T-helper 1 cell treated with Interleukin-12 subunit alpha and Interleukin-12 subunit beta and Interleukin-4 antibody, amounts not matched to agents 30 μg/mL and 1 μg/mL, for 36 hours (primary cell): ENCODE data around the gene UBALD2.
"Not testable (repeated sequence)": the region's sequence is repeated elsewhere in the genome, so short reads cannot be mapped to it uniquely, and the experiment has no call there.

Source experiments
- H3K27ac Mint-ChIP-seq: one replicate; pipeline ENCODE4 v1.8.0; 2021; ENCODE audit warnings: mild to moderate bottlenecking, mixed read lengths
- H3K27me3 Mint-ChIP-seq: one replicate; pipeline ENCODE4 v1.8.0; 2021; ENCODE audit warnings: low read depth, mixed read lengths
- H3K36me3 Mint-ChIP-seq: one replicate; pipeline ENCODE4 v1.8.0; 2021; ENCODE audit warnings: low read depth, mixed read lengths
- H3K4me1 Mint-ChIP-seq: one replicate; pipeline ENCODE4 v1.8.0; 2021; ENCODE audit warnings: low read depth, mixed read lengths
- H3K4me3 Mint-ChIP-seq: one replicate; pipeline ENCODE4 v1.8.0; 2021; ENCODE audit warnings: mild to moderate bottlenecking, moderate library complexity, mixed read lengths
- H3K9me3 Mint-ChIP-seq: one replicate; pipeline ENCODE4 v1.8.0; 2021; ENCODE audit warnings: mixed read lengths

UBALD2 gene

GRCh38 chr17:76264755-76265623, at the start of gene UBALD2:
Gene UBALD2, plus strand, starts transcription at chr17:76265348. Its CDS starts 158 bp downstream, at chr17:76265506.
- Mint-ChIP-seq H3K27me3 (no peaks in the 10 kb centered on the region), H3K4me3 (peak within 1 kb of the TSS; percentile 94), H3K27ac (peak within 1 kb of the TSS; percentile 98), H3K9me3 (no peaks in the 10 kb centered on the region), H3K4me1 (peaks cover 52% of the 10 kb centered on the region), H3K36me3 (peaks cover 32% of the 10 kb centered on the region)

GRCh38 chr17:76217081-76217480, 48.1 kb upstream of the UBALD2 start:
- H3K4me1 Mint-ChIP-seq, result peaks cover 41% of the 10 kb centered on the region
- H3K4me3 Mint-ChIP-seq, result no peak overlapping the region
- H3K9me3 Mint-ChIP-seq, result no peaks in the 10 kb centered on the region
- H3K27ac Mint-ChIP-seq, result no peak overlapping the region
- H3K27me3 Mint-ChIP-seq, result no peaks in the 10 kb centered on the region
- H3K36me3 Mint-ChIP-seq, result peaks cover 38% of the 10 kb centered on the region

- Mint-ChIP-seq H3K4me1 (peaks cover 34% of the 10 kb centered on the region), H3K27ac (peak overlapping the region; percentile 45), H3K4me3 (no peak overlapping the region), H3K36me3 (peaks cover 35% of the 10 kb centered on the region), H3K27me3 (no peaks in the 10 kb centered on the region), H3K9me3 (no peaks in the 10 kb centered on the region)
Observed at GRCh38 chr17:76219670-76220383, 45.3 kb upstream of the UBALD2 start.

- Mint-ChIP-seq H3K36me3 (peaks cover 29% of the 10 kb centered on the region), H3K27ac (no peak overlapping the region), H3K4me3 (no peak overlapping the region), H3K9me3 (no peaks in the 10 kb centered on the region), H3K4me1 (peaks cover 25% of the 10 kb centered on the region), H3K27me3 (no peaks in the 10 kb centered on the region)
Observed at GRCh38 chr17:76223802-76224201, 41.3 kb upstream of the UBALD2 start.

- H3K9me3 Mint-ChIP-seq, H3K27me3 Mint-ChIP-seq: not testable (repeated sequence)
- peaks cover 27% of the 10 kb centered on the region for H3K4me1 Mint-ChIP-seq
Observed at GRCh38 chr17:76225373-76226086, 39.6 kb upstream of the UBALD2 start.

GRCh38 chr17:76226749-76227148, 38.4 kb upstream of the UBALD2 start:
- Mint-ChIP-seq H3K36me3 (peaks cover 34% of the 10 kb centered on the region), H3K4me1 (peaks cover 27% of the 10 kb centered on the region)
- H3K9me3 Mint-ChIP-seq, H3K4me3 Mint-ChIP-seq, H3K27me3 Mint-ChIP-seq, H3K27ac Mint-ChIP-seq: not testable (repeated sequence)

More at GRCh38 chr17:76225373-76226086, 39.6 kb upstream of the UBALD2 start:
- peaks cover 38% of the 10 kb centered on the region for H3K36me3 Mint-ChIP-seq
- not testable (repeated sequence) for H3K4me3 Mint-ChIP-seq, H3K27ac Mint-ChIP-seq

- Mint-ChIP-seq H3K4me1 (peaks cover 43% of the 10 kb centered on the region), H3K27me3 (no peaks in the 10 kb centered on the region), H3K4me3 (no peak overlapping the region), H3K27ac (no peak overlapping the region), H3K36me3 (peaks cover 28% of the 10 kb centered on the region), H3K9me3 (peaks cover 4% of the 10 kb centered on the region)
Observed at GRCh38 chr17:76232342-76232741, 32.8 kb upstream of the UBALD2 start.

GRCh38 chr17:76233588-76234353, 31.4 kb upstream of the UBALD2 start:
- Mint-ChIP-seq H3K27me3 (no peaks in the 10 kb centered on the region), H3K27ac (no peak overlapping the region), H3K4me1 (peaks cover 49% of the 10 kb centered on the region), H3K9me3 (peaks cover 4% of the 10 kb centered on the region), H3K4me3 (no peak overlapping the region), H3K36me3 (peaks cover 32% of the 10 kb centered on the region)

- H3K4me1 Mint-ChIP-seq, result peaks cover 50% of the 10 kb centered on the region
- H3K27ac Mint-ChIP-seq, result no peak overlapping the region
- H3K9me3 Mint-ChIP-seq, result peaks cover 4% of the 10 kb centered on the region
- no peaks in the 10 kb centered on the region for H3K27me3 Mint-ChIP-seq
- peaks cover 29% of the 10 kb centered on the region for H3K36me3 Mint-ChIP-seq
- no peak overlapping the region for H3K4me3 Mint-ChIP-seq
Observed at GRCh38 chr17:76234354-76234679, 30.8 kb upstream of the UBALD2 start.

- H3K36me3 Mint-ChIP-seq, result peaks cover 26% of the 10 kb centered on the region
- H3K27ac Mint-ChIP-seq, result no peak overlapping the region
- no peaks in the 10 kb centered on the region for H3K27me3 Mint-ChIP-seq
- H3K4me3 Mint-ChIP-seq, result no peak overlapping the region
- H3K4me1 Mint-ChIP-seq, result peaks cover 44% of the 10 kb centered on the region
- peaks cover 4% of the 10 kb centered on the region for H3K9me3 Mint-ChIP-seq
Observed at GRCh38 chr17:76235883-76236282, 29.3 kb upstream of the UBALD2 start.

GRCh38 chr17:76236603-76237002, 28.5 kb upstream of the UBALD2 start:
- Mint-ChIP-seq H3K36me3 (peaks cover 27% of the 10 kb centered on the region), H3K4me3 (no peak overlapping the region), H3K4me1 (peaks cover 50% of the 10 kb centered on the region), H3K27me3 (no peaks in the 10 kb centered on the region), H3K9me3 (peaks cover 4% of the 10 kb centered on the region), H3K27ac (no peak overlapping the region)

GRCh38 chr17:76237859-76238313, 27.3 kb upstream of the UBALD2 start:
- Mint-ChIP-seq H3K9me3 (peaks cover 4% of the 10 kb centered on the region), H3K4me1 (peaks cover 54% of the 10 kb centered on the region), H3K27ac (peak overlapping the region; percentile 87), H3K36me3 (peaks cover 21% of the 10 kb centered on the region), H3K27me3 (no peaks in the 10 kb centered on the region), H3K4me3 (peak overlapping the region; percentile 91)

- H3K36me3 Mint-ChIP-seq, result peaks cover 19% of the 10 kb centered on the region
- no peaks in the 10 kb centered on the region for H3K27me3 Mint-ChIP-seq
Observed at GRCh38 chr17:76238847-76239537, 26.2 kb upstream of the UBALD2 start.

More at GRCh38 chr17:76238847-76239537, 26.2 kb upstream of the UBALD2 start:
- Mint-ChIP-seq H3K4me3 (peak overlapping the region; percentile 91), H3K27ac (peak overlapping the region; percentile 87), H3K4me1 (peaks cover 61% of the 10 kb centered on the region), H3K9me3 (peaks cover 4% of the 10 kb centered on the region)
